Spleen (tissue), 11 donors: ENCODE results near the gene MAP3K1. TPM values are rescaled to one million over a fixed set of nuclear protein-coding genes. Genes with fewer than 3 reads are reported as not detected.

Experiments
- DNase-seq: peaks from one replicate; pipeline ENCODE4 v3.0.0-alpha.2; 2020
- H3K27ac ChIP-seq, 8 donors: fragments of 200-600 bp; sonication (generic) in 7 of 8; 1 replicate in 4 of 8; 2 replicates in 4 of 8; pipeline versions ENCODE4 v1.5.0 to v1.8.0; 2016 to 2021; ENCODE audit warnings: inconsistent platforms in 4 of 8, mild to moderate bottlenecking in 4 of 8, moderate library complexity in 1 of 8
- H3K27me3 ChIP-seq, 7 donors: fragments of 200-600 bp; sonication (generic) in 6 of 7; replicated peaks in 1 of 7; 1 replicate in 4 of 7; 2 replicates in 3 of 7; pipeline versions ENCODE4 v1.5.0 to v1.8.0; 2016 to 2021; ENCODE audit warnings: inconsistent platforms in 3 of 7, mild to moderate bottlenecking in 1 of 7
- H3K36me3 ChIP-seq, 6 donors: fragments of 200-600 bp; sonication (generic) in 5 of 6; 1 replicate in 4 of 6; 2 replicates in 2 of 6; pipeline versions ENCODE4 v1.5.0 to v1.8.0; 2016 to 2021; ENCODE audit warnings: inconsistent platforms in 2 of 6
- H3K4me1 ChIP-seq, 6 donors: fragments of 200-600 bp; sonication (generic) in 5 of 6; 1 replicate in 3 of 6; 2 replicates in 3 of 6; pipeline versions ENCODE4 v1.5.0 to v1.8.0; 2016 to 2021; ENCODE audit warnings: inconsistent platforms in 3 of 6
- H3K4me3 ChIP-seq, 8 donors: fragments of 200-600 bp; sonication (generic) in 7 of 8; 1 replicate in 4 of 8; 2 replicates in 4 of 8; pipeline versions ENCODE4 v1.5.0 to v1.8.0; 2016 to 2021; ENCODE audit warnings: inconsistent platforms in 4 of 8, mild to moderate bottlenecking in 4 of 8, moderate library complexity in 2 of 8
- H3K9me3 ChIP-seq, 8 donors: fragments of 200-600 bp; sonication (generic) in 7 of 8; 1 replicate in 4 of 8; 2 replicates in 4 of 8; pipeline versions ENCODE4 v1.5.0 to v1.8.0; 2016 to 2021; ENCODE audit warnings: inconsistent platforms in 4 of 8
- CTCF ChIP-seq, 11 experiments: fragments of 200-600 bp in 7 of 11; fragments of 450-650 bp in 4 of 11; sonication (generic) in 4 of 11; IDR thresholded peaks in 8 of 11; conservative IDR thresholded peaks in 3 of 11; 1 replicate in 7 of 11; 2 replicates in 4 of 11; pipeline versions ENCODE4 v1.4.0 to v1.8.0; 2016 to 2021; ENCODE audit warnings: antibody characterized with exemption in 11 of 11, inconsistent platforms in 4 of 11, mild to moderate bottlenecking in 1 of 11
- POLR2A ChIP-seq, 3 donors: fragments of 450-650 bp; IDR thresholded peaks; one replicate each; pipeline ENCODE4 v1.5.1; 2017; ENCODE audit warnings: antibody characterized with exemption in 3 of 3, mild to moderate bottlenecking in 1 of 3
- POLR2AphosphoS5 ChIP-seq, 3 donors: sonication (generic); formaldehyde crosslinking; IDR thresholded peaks; one replicate each; pipeline ENCODE4 v1.5.1; 2017; ENCODE audit warnings: antibody characterized with exemption in 3 of 3
- WGBS, 5 donors: extraction: QIAGEN DNeasy Blood & Tissue Kit in 3 of 5; methylation state at CpG; one replicate each; pipeline versions ENCODE4 v1.1.5 to v1.1.7; 2013 to 2018; 5-methylcytosine and 5-hydroxymethylcytosine counted together
- intact Hi-C: fragments of 100-400 bp; cut with DNase I; formaldehyde crosslinking; loops from one replicate; pipeline ENCODE4 v1.15.0; 2023; ENCODE audit warnings: low total_unique reads
- polyA plus RNA-seq, 3 donors: library from polyadenylated mRNA; stranded (reverse); fragments of 200-250 nt; gene quantifications; one replicate each; pipeline ENCODE4 v1.2.1, GENCODE V29; 2013
- total RNA-seq, 7 donors: library from RNA; depleted of rRNA in 3 of 7; stranded (reverse); fragments of >200 nt in 3 of 7; fragmentation: NEBNext Ultra II Directional in 4 of 7; extraction: Animal tissue kit (Norgen Biotek cat#: 25700) in 4 of 7; gene quantifications; one replicate each; pipeline versions ENCODE4 v1.1.0 to v1.2.1, GENCODE V29; 2016 to 2021
- donor health status: healthy with polysubstance abuse.
- donor health status: DM: no; HTN: no; CAD: no; lungs with moderate emphysema.
- donor health status: DM: no; HTN: no; CAD: no.
- donor health status: Bipolar disorder and iron deficiency.
- donor health status: healthy.
- donor health status: DM: no; HTN: no; CAD: no.
- donor health status: DM: yes; HTN: yes; CAD: no.

Gene MAP3K1
- total and polyA plus RNA-seq, 10 donors = 24.7 to 85.4 (median 67.2) TPM

GRCh38 chr5:56791396-56791795 is 24.0 kb upstream of the MAP3K1 start:
- Histone ChIP-seq H3K27me3 (no peaks in the 10 kb centered on the region), H3K4me3 (no peak overlapping the region), H3K4me1 (no peaks in the 10 kb centered on the region), H3K36me3 (no peaks in the 10 kb centered on the region), H3K27ac (no peak overlapping the region), H3K9me3 (no peaks in the 10 kb centered on the region)
- intact Hi-C loops = no loop called here
- no peak for DNase-seq
- no peak for TF ChIP-seq POLR2AphosphoS5 (IDR thresholded peaks at IDR 0.05)
- no peak for TF ChIP-seq CTCF (IDR thresholded peaks at IDR 0.05 in 8 of 11, conservative IDR thresholded peaks at IDR 0.05 in 3 of 11)
- TF ChIP-seq POLR2A (IDR thresholded peaks at IDR 0.05) = no peak
- 70 to 88% (median 84%) methylated on average over 3 of the region's 3 CpGs for WGBS, 5 donors

GRCh38 chr5:56798521-56798920 is 16.8 kb upstream of the MAP3K1 start:
- intact Hi-C loops = no loop called here
- TF ChIP-seq POLR2AphosphoS5 (IDR thresholded peaks at IDR 0.05) = no peak
- TF ChIP-seq CTCF (IDR thresholded peaks at IDR 0.05 in 8 of 11, conservative IDR thresholded peaks at IDR 0.05 in 3 of 11) = no peak
- TF ChIP-seq POLR2A (IDR thresholded peaks at IDR 0.05) = no peak
- Histone ChIP-seq H3K36me3 (no peaks in the 10 kb centered on the region), H3K4me1 (no peaks in the 10 kb centered on the region), H3K27ac (no peak overlapping the region), H3K27me3 (no peaks in the 10 kb centered on the region), H3K9me3 (no peaks in the 10 kb centered on the region), H3K4me3 (no peak overlapping the region)
- no peak for DNase-seq

DNA sequence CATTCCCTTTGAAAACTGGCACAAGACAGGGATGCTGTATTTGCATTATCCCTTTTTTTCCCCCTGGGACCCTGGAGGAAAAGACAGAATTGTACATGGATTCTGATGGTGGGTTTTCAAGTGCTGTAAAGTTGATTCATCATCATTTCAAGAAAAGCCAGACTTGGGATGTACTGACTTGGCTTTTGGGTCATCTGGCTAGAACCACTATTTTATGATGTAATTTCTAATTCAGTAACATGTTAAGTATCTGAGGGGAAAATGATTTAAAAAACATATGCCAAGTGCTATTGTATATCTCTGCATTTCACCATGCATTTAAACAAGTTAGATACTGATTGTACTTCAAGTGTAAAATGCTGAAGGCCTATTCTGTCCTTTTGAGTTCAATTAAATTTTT is 15.2 kb upstream of the MAP3K1 start:
- DNase-seq = no peak

DNA sequence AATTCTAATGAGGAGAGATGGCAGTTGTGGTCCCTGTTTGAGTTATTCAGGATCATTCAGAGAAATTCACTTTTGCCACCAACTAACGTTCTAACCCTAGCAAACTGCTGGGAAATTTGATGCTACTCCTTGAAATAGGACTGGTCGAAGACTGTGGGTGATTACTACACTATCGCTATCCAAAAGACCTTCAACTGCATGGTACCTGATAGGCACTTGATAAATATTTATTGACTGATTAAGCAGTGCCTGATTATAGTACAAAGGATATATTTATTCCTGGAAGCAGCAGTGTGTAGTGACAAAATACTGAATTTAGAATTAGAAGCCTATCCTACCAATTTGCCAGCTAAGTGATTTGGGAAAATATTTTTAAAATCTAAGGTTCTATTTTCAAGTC is 14.1 kb upstream of the MAP3K1 start:
- 84 to 98% (median 95%) methylated on average over 3 of the region's 3 CpGs for WGBS, 5 donors
- no peak for TF ChIP-seq CTCF (IDR thresholded peaks at IDR 0.05 in 8 of 11, conservative IDR thresholded peaks at IDR 0.05 in 3 of 11)
- TF ChIP-seq POLR2A (IDR thresholded peaks at IDR 0.05) = no peak
- no peak for TF ChIP-seq POLR2AphosphoS5 (IDR thresholded peaks at IDR 0.05)
- no peaks in the 10 kb centered on the region for H3K4me1 ChIP-seq
- no peaks in the 10 kb centered on the region for H3K9me3 ChIP-seq
- intact Hi-C loops = no loop called here
- H3K27me3 ChIP-seq = no peaks in the 10 kb centered on the region
- no peaks in the 10 kb centered on the region for H3K36me3 ChIP-seq
- no peak for DNase-seq
- no peak overlapping the region for H3K4me3 ChIP-seq
- H3K27ac ChIP-seq = no peak overlapping the region

More for the DNA sequence above, 15.2 kb upstream of the MAP3K1 start:
- Histone ChIP-seq H3K4me1 (no peaks in the 10 kb centered on the region), H3K27ac (no peak overlapping the region), H3K4me3 (no peak overlapping the region), H3K9me3 (no peaks in the 10 kb centered on the region), H3K36me3 (no peaks in the 10 kb centered on the region), H3K27me3 (no peaks in the 10 kb centered on the region)
- TF ChIP-seq CTCF (IDR thresholded peaks at IDR 0.05 in 8 of 11, conservative IDR thresholded peaks at IDR 0.05 in 3 of 11) = no peak
- intact Hi-C loops = no loop called here
